Caco-2 (cell line): Measurements from ENCODE around the gene GNG5. TPM values are rescaled to one million over a fixed set of nuclear protein-coding genes. Genes with fewer than 3 reads are reported as not detected.

Experiments used
- BruUV-seq: library from RNA; stranded (reverse); fragments of 400-500 nt; replicated peaks from 2 replicates; lab custom pipeline; 2021; lab: Mats Ljungman, UMichigan
- CTCF ChIA-PET: fragments of 300-600 bp; sonication (Branson Sonifier 250); formaldehyde crosslinking; loops from one replicate; lab custom pipeline; 2022; ENCODE audit warnings: antibody characterized with exemption; lab: Charles Lee
- POLR2A ChIA-PET: fragments of 300-600 bp; sonication (Branson Sonifier 250); formaldehyde crosslinking; loops from one replicate; lab custom pipeline; 2022; ENCODE audit warnings: antibody characterized with exemption; lab: Charles Lee
- DNase-seq, 2 experiments: peaks; one replicate each; pipeline versions ENCODE4 v3.0.0 to v3.0.0-alpha.2; 2020 to 2022
- H3K27me3 ChIP-seq: replicated peaks from 2 replicates; pipeline ENCODE4 v1.6.0; 2011; ENCODE audit warnings: low read length; ENCODE audit not compliant: control insufficient read depth, insufficient read depth
- H3K36me3 ChIP-seq: 2 replicates; pipeline ENCODE4 v1.5.1; 2011; ENCODE audit warnings: low read length; ENCODE audit not compliant: control insufficient read depth, insufficient read depth
- H3K4me1 ChIP-seq: fragments of 250-450 bp; sonication (Bioruptor Pico); 2 replicates; pipeline ENCODE4 v1.5.1; 2020; ENCODE audit warnings: mild to moderate bottlenecking
- H3K4me3 ChIP-seq: 2 replicates; pipeline ENCODE4 v1.5.1; 2011; ENCODE audit warnings: low read depth, mild to moderate bottlenecking, control low read depth, low read length
- H3K9me3 ChIP-seq: fragments of 250-450 bp; sonication (Bioruptor Pico); 2 replicates; pipeline ENCODE4 v1.5.1; 2020; ENCODE audit warnings: mild to moderate bottlenecking, moderate library complexity
- H3K27ac Mint-ChIP-seq: one replicate; pipeline ENCODE4 v1.8.0; 2022; ENCODE audit warnings: mixed read lengths; ENCODE audit not compliant: unreplicated experiment
- H3K27me3 Mint-ChIP-seq: one replicate; pipeline ENCODE4 v1.8.0; 2022; ENCODE audit warnings: mixed read lengths; ENCODE audit not compliant: insufficient read depth, unreplicated experiment
- H3K36me3 Mint-ChIP-seq: one replicate; pipeline ENCODE4 v1.8.0; 2022; ENCODE audit warnings: mild to moderate bottlenecking, mixed read lengths; ENCODE audit not compliant: insufficient read depth, unreplicated experiment
- H3K4me1 Mint-ChIP-seq: one replicate; pipeline ENCODE4 v1.8.0; 2022; ENCODE audit warnings: low read depth, mixed read lengths; ENCODE audit not compliant: unreplicated experiment
- H3K4me3 Mint-ChIP-seq: one replicate; pipeline ENCODE4 v1.8.0; 2022; ENCODE audit warnings: mild to moderate bottlenecking, moderate library complexity, mixed read lengths; ENCODE audit not compliant: unreplicated experiment
- H3K9me3 Mint-ChIP-seq: one replicate; pipeline ENCODE4 v1.8.0; 2022; ENCODE audit warnings: mixed read lengths; ENCODE audit not compliant: unreplicated experiment
- intact Hi-C: fragments of 100-400 bp; cut with micrococcal nuclease; formaldehyde crosslinking; loops from one replicate; pipeline ENCODE4 v1.10.0; 2022; ENCODE audit not compliant: unreplicated experiment
- total RNA-seq: library from RNA; stranded (reverse); gene quantifications from 2 replicates; pipeline ENCODE4 v1.2.3, GENCODE V29; 2022
- TF ChIP-seq, protein P1 (sequence below), 2 experiments: fragments of 200-600 bp in 1 of 2; IDR thresholded peaks; 1 replicate in 1 of 2; 2 replicates in 1 of 2; pipeline versions ENCODE4 v1.5.1 to v1.8.0; 2011 to 2022; ENCODE audit warnings: antibody characterized with exemption in 1 of 2, control low read depth in 1 of 2, inconsistent platforms in 1 of 2, low read depth in 1 of 2, low read length in 1 of 2, mild to moderate bottlenecking in 1 of 2, moderate library complexity in 1 of 2; ENCODE audit not compliant: insufficient read depth in 1 of 2, severe bottlenecking in 1 of 2, unreplicated experiment in 1 of 2

Gene GNG5
- total RNA-seq, 1 experiment from 2014 or later: 83.1 TPM

DNA sequence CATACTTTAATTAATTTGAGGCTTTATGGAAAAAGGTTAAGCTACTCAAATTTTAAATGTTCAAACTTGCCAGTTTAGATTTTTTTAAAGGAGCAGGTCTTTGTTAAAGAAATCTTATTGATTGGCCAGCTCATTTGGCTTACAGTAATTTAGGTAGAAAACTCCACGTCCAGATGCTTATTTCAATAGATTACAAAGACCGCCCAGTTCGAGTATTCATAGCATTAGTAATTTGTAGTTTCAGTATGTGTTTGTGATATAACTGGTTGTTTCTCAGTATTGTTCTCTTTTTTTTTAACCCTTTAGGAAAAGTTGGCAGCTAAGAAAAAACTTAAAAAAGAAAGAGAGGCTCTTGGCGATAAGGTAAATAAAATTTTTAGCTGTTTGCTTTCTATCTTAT, 25.7 kb downstream of the GNG5 start:
- H3K4me3 ChIP-seq: peak overlapping the region; percentile 55; the same call in 1 of the 2 replicates
- Mint-ChIP-seq H3K4me3 (no peak overlapping the region), H3K27me3 (peaks cover 8% of the 10 kb centered on the region), H3K27ac (no peak overlapping the region), H3K36me3 (peaks cover 35% of the 10 kb centered on the region), H3K9me3 (peaks cover 12% of the 10 kb centered on the region), H3K4me1 (no peaks in the 10 kb centered on the region)
- H3K36me3 ChIP-seq: no peaks in the 10 kb centered on the region
- BruUV-seq: no TSS peak
- H3K9me3 ChIP-seq: peaks cover 6% of the 10 kb centered on the region
- no peaks in the 10 kb centered on the region for H3K27me3 ChIP-seq
- TF ChIP-seq, protein P1, sequence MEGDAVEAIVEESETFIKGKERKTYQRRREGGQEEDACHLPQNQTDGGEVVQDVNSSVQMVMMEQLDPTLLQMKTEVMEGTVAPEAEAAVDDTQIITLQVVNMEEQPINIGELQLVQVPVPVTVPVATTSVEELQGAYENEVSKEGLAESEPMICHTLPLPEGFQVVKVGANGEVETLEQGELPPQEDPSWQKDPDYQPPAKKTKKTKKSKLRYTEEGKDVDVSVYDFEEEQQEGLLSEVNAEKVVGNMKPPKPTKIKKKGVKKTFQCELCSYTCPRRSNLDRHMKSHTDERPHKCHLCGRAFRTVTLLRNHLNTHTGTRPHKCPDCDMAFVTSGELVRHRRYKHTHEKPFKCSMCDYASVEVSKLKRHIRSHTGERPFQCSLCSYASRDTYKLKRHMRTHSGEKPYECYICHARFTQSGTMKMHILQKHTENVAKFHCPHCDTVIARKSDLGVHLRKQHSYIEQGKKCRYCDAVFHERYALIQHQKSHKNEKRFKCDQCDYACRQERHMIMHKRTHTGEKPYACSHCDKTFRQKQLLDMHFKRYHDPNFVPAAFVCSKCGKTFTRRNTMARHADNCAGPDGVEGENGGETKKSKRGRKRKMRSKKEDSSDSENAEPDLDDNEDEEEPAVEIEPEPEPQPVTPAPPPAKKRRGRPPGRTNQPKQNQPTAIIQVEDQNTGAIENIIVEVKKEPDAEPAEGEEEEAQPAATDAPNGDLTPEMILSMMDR (IDR thresholded peaks at IDR 0.05; ENCODE audit: insufficient read depth in 1 of 2, low read depth in 1 of 2, low read length in 1 of 2, severe bottlenecking in 1 of 2, unreplicated experiment in 1 of 2): no peak
- intact Hi-C loops: no loop called here
- no peaks in the 10 kb centered on the region for H3K4me1 ChIP-seq
- POLR2A ChIA-PET: no interaction called here
- no peak for DNase-seq
- CTCF ChIA-PET: no interaction called here

DNA sequence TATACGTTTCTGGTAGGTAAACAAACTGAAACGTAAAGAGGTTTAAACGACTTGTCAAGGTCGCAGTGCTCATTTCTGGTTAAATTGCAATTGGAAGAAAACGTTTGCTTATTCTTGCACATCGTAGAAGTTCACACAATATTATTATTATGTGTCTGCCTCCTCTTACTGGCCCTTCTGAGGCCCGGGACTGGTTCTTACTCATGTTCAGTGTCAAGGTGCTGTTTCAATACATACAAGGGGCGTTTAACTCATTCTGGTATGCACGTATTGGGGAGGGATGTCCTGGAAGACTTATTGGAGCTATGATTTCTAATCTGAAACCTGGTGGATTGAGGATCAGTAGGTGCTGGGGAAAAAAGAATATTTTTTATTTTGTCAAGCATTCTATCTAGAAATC, 26.4 kb downstream of the GNG5 start:
- TF ChIP-seq, protein P1 (IDR thresholded peaks at IDR 0.05; ENCODE audit: insufficient read depth in 1 of 2, low read depth in 1 of 2, low read length in 1 of 2, severe bottlenecking in 1 of 2, unreplicated experiment in 1 of 2): no peak
- Histone ChIP-seq H3K9me3 (peaks cover 6% of the 10 kb centered on the region), H3K4me3 (peak overlapping the region; percentile 55), H3K36me3 (no peaks in the 10 kb centered on the region), H3K4me1 (no peaks in the 10 kb centered on the region), H3K27me3 (no peaks in the 10 kb centered on the region)
- Mint-ChIP-seq H3K27ac (peak overlapping the region; percentile 99), H3K4me1 (no peaks in the 10 kb centered on the region), H3K4me3 (peak overlapping the region; percentile 98), H3K27me3 (peaks cover 10% of the 10 kb centered on the region), H3K9me3 (peaks cover 12% of the 10 kb centered on the region), H3K36me3 (peaks cover 34% of the 10 kb centered on the region)
- no TSS peak for BruUV-seq
- ChIA-PET POLR2A (no interaction called here), CTCF (interaction anchor here (0.8 to 1.2 kb wide), 3 partner anchors 26 to 277 kb away, joined by 3 to 5 read pairs (median 3); partner anchors contain the start of genes GNG5 and SPATA1)
- intact Hi-C loops: loop anchor here (1.0 kb wide), 2 partner anchors 26 to 94 kb away; partner anchors contain the start of genes CTBS, GNG5 and SPATA1
- no peak for DNase-seq

DNA sequence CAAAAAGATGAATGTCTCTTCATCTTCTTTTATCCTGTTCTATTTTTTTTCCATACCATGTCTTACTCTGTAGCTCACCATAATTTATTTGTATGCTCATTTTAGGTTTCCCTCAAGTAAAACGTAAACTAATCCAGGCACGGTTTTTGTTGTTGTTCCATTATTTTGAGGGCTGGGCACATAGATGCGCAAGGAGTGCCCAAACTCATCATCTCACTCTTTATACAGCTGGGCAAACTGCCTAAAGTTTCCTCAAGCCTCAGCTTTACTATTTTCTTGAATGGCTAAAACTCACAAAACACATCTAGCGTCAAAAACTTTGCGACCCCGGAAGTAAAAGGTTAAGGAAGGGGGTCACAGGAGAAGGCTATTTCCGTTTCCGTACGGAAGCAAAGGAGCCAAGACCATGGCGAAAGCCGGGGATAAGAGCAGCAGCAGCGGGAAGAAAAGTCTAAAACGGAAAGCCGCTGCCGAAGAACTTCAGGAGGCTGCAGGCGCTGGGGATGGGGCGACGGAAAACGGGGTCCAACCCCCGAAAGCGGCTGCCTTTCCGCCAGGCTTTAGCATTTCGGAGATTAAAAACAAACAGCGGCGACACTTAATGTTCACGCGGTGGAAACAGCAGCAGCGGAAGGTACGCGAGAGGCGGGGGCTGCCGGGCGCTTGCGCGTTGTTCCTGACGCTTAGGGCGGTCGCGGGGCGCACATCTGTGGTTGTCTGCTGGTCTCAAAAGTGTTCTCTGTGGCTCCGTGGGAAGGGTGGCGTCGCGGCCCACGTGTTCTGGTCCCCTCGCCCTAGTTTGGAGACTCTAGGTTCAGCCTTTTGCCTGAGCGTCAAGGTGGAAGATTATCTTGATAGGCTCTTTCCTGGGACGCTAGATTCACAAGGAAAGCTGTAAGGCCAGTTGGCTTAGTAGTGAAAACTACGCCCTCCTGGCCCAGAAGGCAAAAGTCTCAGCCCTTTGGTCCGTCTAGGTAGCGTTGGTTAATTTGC, 27.2 kb downstream of the GNG5 start, which contains the start of gene RPF1:
TSS of gene RPF1 (plus strand) at position 391 of the 993 bp plus-strand sequence. CDS start at position 407, 16 bp downstream.
- TF ChIP-seq, protein P1 (IDR thresholded peaks at IDR 0.05; ENCODE audit: insufficient read depth in 1 of 2, low read depth in 1 of 2, low read length in 1 of 2, severe bottlenecking in 1 of 2, unreplicated experiment in 1 of 2): no peak
- intact Hi-C loops: loop anchor here (1.0 kb wide), 2 partner anchors 27 to 95 kb away; partner anchors contain the start of genes CTBS, GNG5 and SPATA1
- Histone ChIP-seq H3K36me3 (no peaks in the 10 kb centered on the region), H3K4me3 (peak within 1 kb of the TSS; percentile 55), H3K27me3 (no peaks in the 10 kb centered on the region), H3K9me3 (peaks cover 6% of the 10 kb centered on the region), H3K4me1 (no peaks in the 10 kb centered on the region)
- ChIA-PET POLR2A (no interaction called here), CTCF (interaction anchor here (0.8 to 1.2 kb wide), 3 partner anchors 27 to 278 kb away, joined by 3 to 5 read pairs (median 3); partner anchors contain the start of genes GNG5 and SPATA1)
- H3K36me3 Mint-ChIP-seq: peaks cover 25% of the 10 kb centered on the region
- peaks cover 12% of the 10 kb centered on the region for H3K9me3 Mint-ChIP-seq
- no peaks in the 10 kb centered on the region for H3K4me1 Mint-ChIP-seq
- peak within 1 kb of the TSS; percentile 98 for H3K4me3 Mint-ChIP-seq
- peak within 1 kb of the TSS; percentile 99 for H3K27ac Mint-ChIP-seq
- peak; percentile 64 to 67 for DNase-seq
- BruUV-seq: TSS peak; percentile 40
- peaks cover 15% of the 10 kb centered on the region for H3K27me3 Mint-ChIP-seq
